ENCODE results near the gene NPIPB8.
"Not testable (repeated sequence)": the region's sequence is repeated elsewhere in the genome, so short reads cannot be mapped to it uniquely, and the experiment has no call there.

The NPIPB8 gene

DNA sequence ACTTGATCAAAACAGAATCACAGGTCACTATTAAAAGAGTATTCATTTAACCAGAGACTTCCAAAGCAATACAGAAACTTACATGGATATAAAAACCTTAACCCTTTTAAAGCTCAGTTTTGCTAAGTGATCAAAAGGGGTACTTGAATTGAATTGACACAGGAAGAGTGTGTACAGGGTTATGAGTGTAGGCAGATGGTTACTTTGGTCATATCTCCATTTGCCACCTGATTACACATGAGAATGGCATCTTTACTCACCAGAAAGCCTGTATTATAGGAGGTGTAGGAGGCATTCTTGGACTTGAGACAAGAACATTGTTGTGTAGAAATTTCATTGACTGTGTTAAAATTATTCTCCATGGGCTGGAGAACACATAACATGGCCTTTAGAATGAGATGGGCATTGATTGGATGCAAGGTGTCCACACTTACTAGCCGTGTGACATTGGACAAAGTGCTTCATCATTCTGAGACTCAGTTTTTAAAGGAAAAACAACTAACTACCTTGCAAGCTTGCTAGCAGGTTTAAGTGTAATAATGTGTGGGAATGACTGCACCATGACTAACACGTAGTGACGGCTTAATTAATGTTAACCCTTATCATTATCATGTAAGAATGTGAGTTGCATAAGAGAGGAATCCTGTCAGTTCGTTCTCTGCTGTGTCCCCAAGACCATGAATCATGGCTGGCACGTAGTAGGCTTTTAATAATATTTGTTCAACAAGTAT lies 1.6 kb upstream of the NPIPB8 start:
- not testable (repeated sequence) for DNase-seq (ENCODE audit: low read depth)

- DNase-seq (ENCODE audit: low read depth) = not testable (repeated sequence)
Observed at GRCh38 chr16:28638359-28638758, 494 bp downstream of the NPIPB8 start.

GRCh38 chr16:28639959-28640358 lies 2.1 kb downstream of the NPIPB8 start:
- not testable (repeated sequence) for DNase-seq (ENCODE audit: low read depth)

- DNase-seq (ENCODE audit: low read depth) = not testable (repeated sequence)
Observed at GRCh38 chr16:28666264-28666663, 28.4 kb downstream of the NPIPB8 start.

- not testable (repeated sequence) for DNase-seq (ENCODE audit: low read depth)
Observed at GRCh38 chr16:28667480-28667879, 29.6 kb downstream of the NPIPB8 start.

DNA sequence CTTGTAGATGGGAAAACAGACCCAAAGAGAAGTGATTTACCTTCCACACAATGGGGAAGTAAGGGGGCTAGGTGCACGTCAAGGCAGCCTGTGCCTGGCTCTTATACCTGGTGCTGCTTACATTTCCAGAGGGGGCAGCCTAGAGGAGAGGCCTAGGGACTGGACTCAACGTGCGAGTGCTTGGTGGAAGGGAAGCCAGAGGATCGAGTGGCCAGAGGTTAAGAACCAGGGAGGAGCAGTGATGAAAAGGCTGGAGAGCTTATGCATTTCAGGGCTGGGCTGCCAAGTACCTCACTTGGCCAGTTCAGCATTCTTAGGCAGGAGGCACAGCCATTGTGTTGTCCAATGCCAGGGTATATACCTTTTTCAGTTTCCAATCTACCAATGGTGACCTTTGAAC lies 30.3 kb downstream of the NPIPB8 start:
- not testable (repeated sequence) for DNase-seq (ENCODE audit: low read depth)

DNA sequence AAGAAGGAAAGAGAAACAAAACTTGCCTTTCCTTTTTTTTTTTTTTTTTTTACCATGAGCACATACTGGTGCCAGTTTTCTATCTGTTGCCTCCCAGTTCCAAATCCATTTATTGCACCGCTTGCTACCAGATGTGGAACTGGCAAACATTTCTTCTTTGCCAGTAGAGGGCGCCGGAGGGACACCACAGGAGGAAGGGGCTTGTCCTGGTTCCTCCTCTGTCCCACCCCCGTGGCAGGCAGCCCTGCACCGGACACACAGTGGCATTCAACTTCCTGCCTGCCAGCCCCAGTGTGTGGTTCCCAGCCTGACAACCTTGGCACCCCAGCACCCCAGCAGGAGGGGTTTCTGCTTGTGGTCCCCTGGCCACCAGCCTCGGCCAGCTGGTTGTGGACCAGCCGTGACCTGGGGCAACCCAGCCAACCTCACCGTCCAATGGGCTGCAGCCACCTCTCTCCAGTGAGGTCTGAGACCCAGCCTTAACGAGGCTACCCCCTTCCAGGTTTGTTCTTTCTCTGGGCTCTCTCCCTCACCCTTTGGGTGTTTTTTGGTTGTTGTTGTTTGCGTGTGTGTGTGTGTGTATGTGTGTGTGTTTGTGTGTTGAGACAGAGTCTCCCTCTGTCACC lies 50.6 kb downstream of the NPIPB8 start:
- DNase-seq (ENCODE audit: low read depth) = not testable (repeated sequence)

- not testable (repeated sequence) for DNase-seq (ENCODE audit: low read depth)
Observed at GRCh38 chr16:28689425-28689824, 51.6 kb downstream of the NPIPB8 start.

DNA sequence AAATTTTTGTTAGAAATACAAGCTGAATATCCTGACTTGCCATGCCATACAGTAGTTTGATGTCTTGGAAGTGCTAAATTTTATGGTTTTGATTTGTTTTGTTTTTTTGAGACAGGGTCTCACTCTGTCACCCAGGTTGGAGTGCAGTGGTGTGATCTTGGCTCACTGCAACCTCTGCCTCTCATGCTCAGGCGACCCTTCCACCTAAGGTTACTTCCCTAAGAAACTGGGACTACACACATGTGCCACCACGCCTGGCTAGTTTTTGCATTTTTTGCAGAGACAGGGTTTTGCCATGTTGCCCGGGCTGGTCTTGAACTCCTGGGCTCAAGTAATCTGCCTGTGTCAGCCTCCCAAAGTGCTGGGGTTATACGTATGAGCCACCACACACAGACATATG lies 53.9 kb downstream of the NPIPB8 start:
- DNase-seq (ENCODE audit: low read depth) = not testable (repeated sequence)

DNA sequence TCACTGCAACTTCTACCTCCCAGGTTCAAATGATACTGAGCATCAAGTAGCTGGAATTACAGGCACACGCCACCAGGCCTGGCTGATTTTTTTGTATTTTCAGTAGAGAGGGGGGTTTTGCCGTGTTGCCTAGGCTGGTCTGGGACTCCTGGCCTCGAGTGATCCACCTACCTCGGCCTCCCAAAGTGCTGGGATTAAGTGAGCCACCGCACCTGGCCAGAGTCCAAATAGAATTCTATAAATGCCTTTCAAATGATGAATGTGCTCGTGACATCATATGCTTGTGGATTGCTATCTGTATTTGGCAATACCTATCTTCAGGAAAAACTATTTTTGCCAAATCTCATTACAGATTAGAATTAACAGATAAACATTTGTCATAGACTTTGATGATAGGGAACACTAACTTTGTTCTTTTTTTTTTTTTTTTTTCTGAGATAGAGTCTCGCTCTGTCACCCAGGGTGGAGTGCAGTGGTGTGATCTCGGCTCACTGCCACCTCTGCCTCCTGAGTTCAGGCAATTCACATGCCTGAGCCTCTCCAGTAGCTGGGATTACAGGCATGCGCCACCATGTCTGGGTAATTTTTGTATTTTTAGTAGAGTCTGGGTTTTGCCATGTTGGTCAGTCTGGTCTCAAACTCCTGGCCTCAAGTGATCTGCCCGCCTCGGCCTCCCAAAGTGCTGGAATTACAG lies 55.5 kb downstream of the NPIPB8 start:
- not testable (repeated sequence) for DNase-seq (ENCODE audit: low read depth)

DNA sequence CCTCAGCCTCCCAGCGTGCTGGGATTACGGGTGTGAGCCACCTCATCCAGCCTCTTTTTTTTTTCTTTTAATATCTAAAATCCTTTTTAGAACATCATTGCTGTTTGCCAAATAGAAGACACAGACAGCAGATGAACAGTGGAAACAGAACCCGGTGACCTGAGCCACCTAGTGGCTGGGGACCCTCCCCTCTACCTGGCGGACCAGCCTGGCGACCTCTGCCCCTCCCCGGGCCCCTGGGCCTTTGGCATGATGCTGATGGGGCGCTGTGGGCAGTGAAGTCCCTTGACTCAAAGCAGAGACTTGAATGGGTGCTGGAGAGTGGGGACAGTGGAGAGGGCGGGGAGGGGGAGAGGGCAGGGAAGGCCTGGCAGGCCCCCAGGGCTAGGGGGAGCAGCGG lies 61.9 kb downstream of the NPIPB8 start:
- DNase-seq (ENCODE audit: low read depth) = not testable (repeated sequence)

- DNase-seq (ENCODE audit: low read depth) = not testable (repeated sequence)
Observed at GRCh38 chr16:28700349-28700748, 62.5 kb downstream of the NPIPB8 start.

DNA sequence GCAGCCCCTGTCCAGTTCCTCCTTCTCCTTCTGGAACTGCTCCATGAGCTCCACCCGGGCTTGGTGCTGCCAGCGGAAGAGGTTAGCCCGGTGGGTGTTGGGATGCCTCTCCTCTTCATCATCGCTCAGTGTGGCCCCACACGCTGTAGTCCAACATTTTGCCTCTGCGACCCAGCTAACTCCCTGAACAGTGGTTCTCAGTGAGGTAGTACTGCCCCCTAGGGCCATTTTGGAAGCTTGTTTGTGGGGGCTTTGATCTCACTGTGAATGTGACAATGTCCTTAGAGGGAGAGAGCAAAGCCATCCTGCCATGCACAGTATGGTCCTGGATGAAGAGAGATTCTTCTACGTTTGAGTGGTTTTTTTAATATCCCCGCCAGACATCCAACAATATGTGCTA lies 63.5 kb downstream of the NPIPB8 start:
- not testable (repeated sequence) for DNase-seq (ENCODE audit: low read depth)

DNA sequence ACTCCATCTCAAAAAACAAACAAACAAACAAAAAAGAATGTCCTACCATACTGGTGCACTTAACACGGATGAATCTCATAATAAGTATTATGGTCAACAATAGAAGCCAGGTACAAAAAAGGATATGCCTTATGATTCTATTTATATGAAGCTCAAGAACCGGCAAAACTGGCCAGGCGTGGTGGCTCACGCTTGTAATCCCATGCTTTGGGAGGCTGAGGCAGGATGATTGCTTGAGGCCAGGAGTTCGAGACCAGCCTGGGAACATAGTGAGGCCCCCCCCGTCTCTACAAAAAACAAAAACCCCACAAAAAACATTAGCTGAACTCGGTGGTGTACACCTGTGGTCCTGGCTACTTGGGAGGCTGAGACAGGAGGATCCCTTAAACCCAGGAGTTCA lies 66.4 kb downstream of the NPIPB8 start:
- DNase-seq (ENCODE audit: low read depth) = not testable (repeated sequence)

Measured in stimulated activated CD8-positive, alpha-beta memory T cell treated with anti-CD3 and anti-CD28 coated beads, Interleukin-7, amount 100 ng/mL, for 24 hours (primary cell).